Heart left ventricle (tissue), 16 donors: Measurements from ENCODE around the gene FOXB1. TPM values are rescaled to one million over a fixed set of nuclear protein-coding genes. Genes with fewer than 3 reads are reported as not detected.

Source experiments
- ATAC-seq, 4 donors: fragments of 200-7000 bp; cut with Tn5 transposase; one replicate each; pipeline ENCODE4 v1.9.1; 2020 to 2022; ENCODE audit warnings: moderate library complexity in 4 of 4, mild to moderate bottlenecking in 3 of 4, moderate number of reproducible peaks in 1 of 4
- DNase-seq, 5 donors: peaks; one replicate each; pipeline ENCODE4 v3.0.0-alpha.2; 2020
- H3K27ac ChIP-seq, 12 donors: fragments of 200-600 bp; sonication (generic) in 4 of 12; one replicate each; pipeline versions ENCODE4 v1.5.0 to v1.8.0; 2016 to 2022; ENCODE audit warnings: mild to moderate bottlenecking in 2 of 12
- H3K27me3 ChIP-seq, 9 donors: fragments of 200-600 bp; sonication (generic) in 2 of 9; one replicate each; pipeline versions ENCODE4 v1.5.1 to v1.8.0; 2016 to 2022; ENCODE audit warnings: mild to moderate bottlenecking in 3 of 9
- H3K36me3 ChIP-seq, 9 donors: fragments of 200-600 bp; sonication (generic) in 2 of 9; one replicate each; pipeline versions ENCODE4 v1.5.0 to v1.8.0; 2018 to 2022; ENCODE audit warnings: mild to moderate bottlenecking in 2 of 9
- H3K4me1 ChIP-seq, 12 donors: fragments of 200-600 bp; sonication (generic) in 4 of 12; one replicate each; pipeline versions ENCODE4 v1.5.0 to v1.8.0; 2016 to 2022; ENCODE audit warnings: mild to moderate bottlenecking in 3 of 12
- H3K4me3 ChIP-seq, 12 donors: fragments of 200-600 bp; sonication (generic) in 4 of 12; one replicate each; pipeline versions ENCODE4 v1.5.0 to v1.8.0; 2017 to 2022; ENCODE audit warnings: mild to moderate bottlenecking in 9 of 12, moderate library complexity in 4 of 12
- H3K9me3 ChIP-seq, 12 donors: fragments of 200-600 bp; sonication (generic) in 4 of 12; one replicate each; pipeline versions ENCODE4 v1.5.0 to v1.8.0; 2016 to 2022; ENCODE audit warnings: mild to moderate bottlenecking in 1 of 12
- POLR2A ChIP-seq, 2 donors: fragments of 450-650 bp; IDR thresholded peaks; one replicate each; pipeline ENCODE4 v1.6.1; 2017; ENCODE audit warnings: antibody characterized with exemption in 2 of 2, mild to moderate bottlenecking in 2 of 2, moderate library complexity in 2 of 2
- WGBS, 4 donors: extraction: QIAGEN DNeasy Blood & Tissue Kit in 2 of 4; methylation state at CpG; one replicate each; pipeline versions ENCODE4 v1.1.5 to v1.1.7; 2013 to 2018; 5-methylcytosine and 5-hydroxymethylcytosine counted together
- intact Hi-C, 10 donors: fragments of 100-400 bp; cut with DNase I; formaldehyde crosslinking; loops; one replicate each; pipeline versions ENCODE4 v1.11.1 to v1.14.2; 2022
- polyA plus RNA-seq, 2 donors: library from polyadenylated mRNA; stranded (reverse); fragments of 200-250 nt; gene quantifications; one replicate each; pipeline ENCODE4 v1.2.3, GENCODE V29; 2013
- total RNA-seq, 9 donors: library from RNA; depleted of rRNA in 2 of 9; stranded (reverse); fragments of >200 nt in 2 of 9; fragmentation: NEBNext Ultra II Directional in 3 of 9; extraction: Animal tissue kit (Norgen Biotek cat#: 25700) in 3 of 9; gene quantifications; one replicate each; pipeline versions ENCODE4 v1.1.0 to v1.2.4, GENCODE V29; 2016 to 2023
- TF ChIP-seq, protein P1 (sequence below), 12 donors: fragments of 200-600 bp; sonication (generic) in 4 of 12; IDR thresholded peaks; one replicate each; pipeline versions ENCODE4 v1.5.0 to v1.8.0; 2018 to 2022; ENCODE audit warnings: antibody characterized with exemption in 12 of 12, mild to moderate bottlenecking in 5 of 12
- donor health status: ischemic (EF 13 %, LVEDD 7.1; RV severe dilation, severe dysfunction).
- donor health status: healthy with polysubstance abuse.
- donor health status: DM: no; HTN: yes; CAD: no.
- donor health status: DM: no; HTN: no; CAD: no.
- donor health status: ischemic (EF 25% LVEDD 6.9; RV normal size, moderate dysfunction).
- donor health status: ischemic (EF 25% LVEDD 5.7; RV mildly dilated, moderate dysfunction).
- donor health status: healthy.
- donor health status: DM: yes; HTN: yes; CAD: no.
- donor health status: ischemic (EF 35%, LVEDD 5.7; RV mildly dilated, moderate dysfunction).
- donor health status: nonischemic (EF 11% LVEDD 7.7; RV severe dilation, severe dysfunction).
- donor health status: DM: yes; HTN: yes; CAD: no.
- donor health status: PGD.
- donor health status: ischemic (EF 29% LVEDD 5.4; RV normal size, mild dysfunction).
- donor health status: nonischemic (EF 23%, LVEDD 6.1; RV moderate dilation, normal function).

Gene FOXB1
- total and polyA plus RNA-seq, 11 donors = not detected

DNA sequence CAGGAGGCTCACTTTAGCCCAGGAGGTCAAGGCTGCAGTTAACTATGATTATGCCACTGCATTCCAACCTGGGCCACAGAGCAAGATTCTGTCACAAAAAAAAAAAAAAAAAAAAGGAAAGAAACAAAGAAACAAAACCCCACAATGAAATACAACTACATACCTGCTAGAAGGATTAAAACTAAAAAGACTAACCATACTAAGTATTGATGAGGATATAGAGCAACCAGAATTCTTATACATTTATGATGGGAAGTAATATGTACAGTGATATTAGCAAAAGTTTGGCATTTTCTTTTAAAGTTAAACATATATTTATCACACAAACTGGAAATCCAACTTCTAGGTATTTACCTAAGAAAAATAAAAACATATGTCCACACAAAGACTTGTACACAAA, 40.2 kb upstream of the FOXB1 start:
- H3K4me3 ChIP-seq = no peak overlapping the region
- H3K9me3 ChIP-seq = peaks cover 0 to 52% (median 28%) of the 10 kb centered on the region in 12 donors
- intact Hi-C loops = no loop called here
- H3K27ac ChIP-seq = no peak overlapping the region
- TF ChIP-seq, protein P1, sequence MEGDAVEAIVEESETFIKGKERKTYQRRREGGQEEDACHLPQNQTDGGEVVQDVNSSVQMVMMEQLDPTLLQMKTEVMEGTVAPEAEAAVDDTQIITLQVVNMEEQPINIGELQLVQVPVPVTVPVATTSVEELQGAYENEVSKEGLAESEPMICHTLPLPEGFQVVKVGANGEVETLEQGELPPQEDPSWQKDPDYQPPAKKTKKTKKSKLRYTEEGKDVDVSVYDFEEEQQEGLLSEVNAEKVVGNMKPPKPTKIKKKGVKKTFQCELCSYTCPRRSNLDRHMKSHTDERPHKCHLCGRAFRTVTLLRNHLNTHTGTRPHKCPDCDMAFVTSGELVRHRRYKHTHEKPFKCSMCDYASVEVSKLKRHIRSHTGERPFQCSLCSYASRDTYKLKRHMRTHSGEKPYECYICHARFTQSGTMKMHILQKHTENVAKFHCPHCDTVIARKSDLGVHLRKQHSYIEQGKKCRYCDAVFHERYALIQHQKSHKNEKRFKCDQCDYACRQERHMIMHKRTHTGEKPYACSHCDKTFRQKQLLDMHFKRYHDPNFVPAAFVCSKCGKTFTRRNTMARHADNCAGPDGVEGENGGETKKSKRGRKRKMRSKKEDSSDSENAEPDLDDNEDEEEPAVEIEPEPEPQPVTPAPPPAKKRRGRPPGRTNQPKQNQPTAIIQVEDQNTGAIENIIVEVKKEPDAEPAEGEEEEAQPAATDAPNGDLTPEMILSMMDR (IDR thresholded peaks at IDR 0.05) = no peak
- TF ChIP-seq POLR2A (IDR thresholded peaks at IDR 0.05) = no peak
- no peaks in the 10 kb centered on the region for H3K36me3 ChIP-seq
- DNase-seq (no peak), ATAC-seq (no peak)
- H3K27me3 ChIP-seq = peaks cover 0 to 6% (median 0%) of the 10 kb centered on the region in 9 donors
- no peaks in the 10 kb centered on the region for H3K4me1 ChIP-seq

- intact Hi-C loops = no loop called here
- Histone ChIP-seq H3K9me3 (peaks cover 0 to 34% (median 13%) of the 10 kb centered on the region in 12 donors), H3K4me3 (no peak overlapping the region), H3K4me1 (no peaks in the 10 kb centered on the region), H3K36me3 (no peaks in the 10 kb centered on the region), H3K27ac (no peak overlapping the region), H3K27me3 (peaks cover 0 to 8% (median 0%) of the 10 kb centered on the region in 9 donors)
- ATAC-seq (no peak), DNase-seq (no peak)
- WGBS, 4 donors = 91 to 94% (median 93%) methylated on average over 6 of the region's 6 CpGs
- no peak for TF ChIP-seq POLR2A (IDR thresholded peaks at IDR 0.05)
- TF ChIP-seq, protein P1 (IDR thresholded peaks at IDR 0.05) = no peak
These were observed 38.4 kb upstream of the FOXB1 start for GRCh38 chr15:59965741-59966140.

- no peak overlapping the region for H3K4me3 ChIP-seq
- no peak overlapping the region for H3K27ac ChIP-seq
- no peaks in the 10 kb centered on the region for H3K36me3 ChIP-seq
- H3K9me3 ChIP-seq = peaks cover 0 to 29% (median 8%) of the 10 kb centered on the region in 12 donors
- H3K4me1 ChIP-seq = no peaks in the 10 kb centered on the region
- no peak for DNase-seq
- no peak for TF ChIP-seq POLR2A (IDR thresholded peaks at IDR 0.05)
- TF ChIP-seq, protein P1 (IDR thresholded peaks at IDR 0.05) = no peak
- peaks cover 0 to 10% (median 0%) of the 10 kb centered on the region in 9 donors for H3K27me3 ChIP-seq
- intact Hi-C loops = no loop called here
- ATAC-seq = no peak
These were observed 37.8 kb upstream of the FOXB1 start for GRCh38 chr15:59966262-59966661.

GRCh38 chr15:59968314-59968713, 35.8 kb upstream of the FOXB1 start:
- intact Hi-C loops = no loop called here
- 95 to 97% (median 96%) methylated on average over 2 of the region's 2 CpGs for WGBS, 4 donors
- Histone ChIP-seq H3K27ac (no peak overlapping the region), H3K4me3 (no peak overlapping the region), H3K36me3 (no peaks in the 10 kb centered on the region), H3K27me3 (peaks cover 0 to 24% (median 0%) of the 10 kb centered on the region in 9 donors), H3K9me3 (peaks cover 0 to 12% (median 3%) of the 10 kb centered on the region in 12 donors), H3K4me1 (no peaks in the 10 kb centered on the region)
- DNase-seq = no peak
- ATAC-seq = no peak
- TF ChIP-seq POLR2A (IDR thresholded peaks at IDR 0.05) = no peak

GRCh38 chr15:59972241-59972640, 31.9 kb upstream of the FOXB1 start:
- WGBS, 4 donors = 74 to 81% (median 81%) methylated on average over 1 of the region's 1 CpG
- H3K36me3 ChIP-seq = no peaks in the 10 kb centered on the region
- no peaks in the 10 kb centered on the region for H3K9me3 ChIP-seq
- ATAC-seq (no peak), DNase-seq (no peak)
- peaks cover 0 to 36% (median 0%) of the 10 kb centered on the region in 9 donors for H3K27me3 ChIP-seq
- no peaks in the 10 kb centered on the region for H3K4me1 ChIP-seq
- TF ChIP-seq, protein P1 (IDR thresholded peaks at IDR 0.05) = no peak
- TF ChIP-seq POLR2A (IDR thresholded peaks at IDR 0.05) = no peak
- intact Hi-C loops = no loop called here
- H3K27ac ChIP-seq = no peak overlapping the region
- no peak overlapping the region for H3K4me3 ChIP-seq
